ENCODE measurements around the gene TIMM17A.
A peak's percentile ranks its signal among the peaks of the same experiment; 100 is the strongest.
"Not testable (repeated sequence)": the region's sequence is repeated elsewhere in the genome, so short reads cannot be mapped to it uniquely, and the experiment has no call there.

The TIMM17A gene

GRCh38 chr1:201949491-201949890, 5.8 kb upstream of the TIMM17A start:
- no peak overlapping the region for H3K9ac ChIP-seq (ENCODE audit: low read depth in 1 of 2, low read length in 2 of 2)
- no peak overlapping the region for H3K27ac ChIP-seq (ENCODE audit: low read depth in 2 of 2, low read length in 2 of 2)
- H3K9me3 ChIP-seq (ENCODE audit: control insufficient read depth in 2 of 2, low read length in 2 of 2), result no peaks in the 10 kb centered on the region

DNA sequence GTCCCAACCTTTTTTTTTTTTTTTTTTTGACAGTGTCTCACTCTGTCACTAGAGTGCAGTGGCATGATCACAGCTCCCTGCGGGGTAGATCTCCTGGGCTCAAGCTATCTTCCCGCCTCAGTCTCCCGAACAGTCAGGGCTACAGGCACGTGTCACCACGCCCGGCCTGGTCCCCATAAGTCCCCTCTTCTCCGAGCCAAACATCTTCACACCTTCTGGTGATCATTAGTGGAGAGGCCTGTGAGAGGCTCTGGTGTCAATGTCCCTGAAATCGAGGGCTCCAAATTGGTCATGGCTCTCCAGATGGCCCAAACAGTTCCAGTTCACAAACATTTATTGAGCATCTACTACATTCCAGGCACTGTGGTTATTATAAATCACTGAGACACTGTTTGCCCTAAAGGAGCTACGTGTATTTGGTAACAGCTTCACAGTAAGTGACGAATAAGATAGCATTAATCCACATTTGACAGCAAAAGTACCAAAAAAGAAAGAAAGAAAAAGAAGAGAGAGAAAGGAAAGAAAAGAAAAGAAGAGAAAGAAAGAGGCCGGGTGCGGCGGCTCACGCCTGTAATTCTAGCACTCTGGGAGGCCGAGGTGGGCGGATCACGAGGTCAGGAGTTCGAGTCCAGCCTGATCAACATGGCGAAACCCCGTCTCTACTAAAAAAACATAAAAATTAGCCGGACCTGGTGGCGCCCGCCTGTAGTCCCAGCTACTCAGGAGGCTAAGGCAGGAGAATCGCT, 867 bp upstream of the TIMM17A start:
- Histone ChIP-seq H3K9me3 (ENCODE audit: control insufficient read depth in 2 of 2, low read length in 2 of 2) (no peaks in the 10 kb centered on the region), H3K4me3 (ENCODE audit: low read length in 2 of 2) (peak overlapping the region; percentile 87 to 99), H3K36me3 (ENCODE audit: control insufficient read depth in 2 of 2, insufficient read depth in 2 of 2, low read length in 2 of 2) (peaks cover 12 to 16% of the 10 kb centered on the region in 2 donors), H3K27ac (ENCODE audit: low read depth in 2 of 2, low read length in 2 of 2) (peak overlapping the region; percentile 85 to 89), H3K4me1 (ENCODE audit: control insufficient read depth in 2 of 2, insufficient read depth in 2 of 2, low read length in 2 of 2) (peaks cover 6 to 7% of the 10 kb centered on the region in 2 donors), H3K27me3 (ENCODE audit: control insufficient read depth in 2 of 2, insufficient read depth in 2 of 2, low read length in 2 of 2) (no peaks in the 10 kb centered on the region), H3K9ac (ENCODE audit: low read depth in 1 of 2, low read length in 2 of 2) (peak overlapping the region in 1 of 2 donors; percentile 92)

More at GRCh38 chr1:201949491-201949890, 5.8 kb upstream of the TIMM17A start:
- Histone ChIP-seq H3K36me3 (ENCODE audit: control insufficient read depth in 2 of 2, insufficient read depth in 2 of 2, low read length in 2 of 2) (no peaks in the 10 kb centered on the region), H3K27me3 (ENCODE audit: control insufficient read depth in 2 of 2, insufficient read depth in 2 of 2, low read length in 2 of 2) (peaks cover 15 to 24% of the 10 kb centered on the region in 2 donors), H3K4me3 (ENCODE audit: low read length in 2 of 2) (no peak overlapping the region), H3K4me1 (ENCODE audit: control insufficient read depth in 2 of 2, insufficient read depth in 2 of 2, low read length in 2 of 2) (peaks cover 0 to 3% of the 10 kb centered on the region in 2 donors)

DNA sequence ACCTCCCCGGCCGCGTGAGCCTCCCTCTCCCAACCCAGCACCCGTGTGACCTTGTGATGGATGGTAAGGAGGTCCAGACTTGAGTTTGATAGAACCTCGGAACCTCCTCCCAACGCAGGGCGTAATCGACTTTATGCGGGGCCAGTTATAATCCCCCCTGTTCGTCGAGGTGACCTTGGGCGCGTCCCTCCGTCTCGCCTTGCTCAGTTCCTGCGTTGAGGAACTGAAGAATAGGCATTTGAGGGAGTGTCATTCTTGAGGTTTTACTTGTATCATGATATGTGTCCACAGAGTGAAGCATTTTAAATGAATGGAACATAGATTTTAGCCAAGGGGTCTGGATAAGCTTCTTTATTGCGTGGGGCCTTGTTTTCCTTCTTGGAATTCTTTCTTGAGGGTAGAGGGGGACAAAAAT, 433 bp downstream of the TIMM17A start:
- Histone ChIP-seq H3K9me3 (ENCODE audit: control insufficient read depth in 2 of 2, low read length in 2 of 2) (no peaks in the 10 kb centered on the region), H3K36me3 (ENCODE audit: control insufficient read depth in 2 of 2, insufficient read depth in 2 of 2, low read length in 2 of 2) (peaks cover 12 to 23% of the 10 kb centered on the region in 2 donors), H3K9ac (ENCODE audit: low read depth in 1 of 2, low read length in 2 of 2) (peak overlapping the region; percentile 92 to 99), H3K4me1 (ENCODE audit: control insufficient read depth in 2 of 2, insufficient read depth in 2 of 2, low read length in 2 of 2) (peaks cover 6 to 7% of the 10 kb centered on the region in 2 donors), H3K27me3 (ENCODE audit: control insufficient read depth in 2 of 2, insufficient read depth in 2 of 2, low read length in 2 of 2) (no peaks in the 10 kb centered on the region), H3K4me3 (ENCODE audit: low read length in 2 of 2) (peak overlapping the region; percentile 87 to 99), H3K27ac (ENCODE audit: low read depth in 2 of 2, low read length in 2 of 2) (peak overlapping the region; percentile 85 to 89)

- Histone ChIP-seq H3K27me3 (ENCODE audit: control insufficient read depth in 2 of 2, insufficient read depth in 2 of 2, low read length in 2 of 2) (no peaks in the 10 kb centered on the region), H3K9me3 (ENCODE audit: control insufficient read depth in 2 of 2, low read length in 2 of 2) (no peaks in the 10 kb centered on the region), H3K36me3 (ENCODE audit: control insufficient read depth in 2 of 2, insufficient read depth in 2 of 2, low read length in 2 of 2) (peaks cover 21 to 42% of the 10 kb centered on the region in 2 donors), H3K27ac (ENCODE audit: low read depth in 2 of 2, low read length in 2 of 2) (no peak overlapping the region), H3K4me3 (ENCODE audit: low read length in 2 of 2) (no peak overlapping the region), H3K4me1 (ENCODE audit: control insufficient read depth in 2 of 2, insufficient read depth in 2 of 2, low read length in 2 of 2) (peaks cover 6 to 7% of the 10 kb centered on the region in 2 donors), H3K9ac (ENCODE audit: low read depth in 1 of 2, low read length in 2 of 2) (no peak overlapping the region)
Observed at GRCh38 chr1:201958348-201958747, 3.0 kb downstream of the TIMM17A start.

DNA sequence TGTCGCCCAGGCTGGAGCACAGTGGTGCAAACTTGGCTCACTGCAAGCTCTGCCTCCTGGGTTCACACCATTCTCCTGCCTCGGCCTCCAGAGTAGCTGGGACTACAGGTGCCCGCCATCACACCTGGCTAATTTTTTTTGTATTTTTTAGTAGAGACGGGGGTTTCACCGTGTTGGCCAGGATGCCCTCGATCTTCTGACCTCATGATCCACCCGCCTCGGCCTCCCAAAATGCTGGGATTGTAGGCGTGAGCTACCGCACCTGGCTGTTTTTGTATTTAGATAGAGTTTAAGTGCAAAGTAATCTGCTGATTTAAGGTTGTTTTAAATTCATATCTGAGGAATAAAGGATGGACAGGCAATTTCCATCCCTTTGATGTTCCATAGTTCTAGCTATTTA, 7.1 kb downstream of the TIMM17A start:
- not testable (repeated sequence) for H3K9ac ChIP-seq (ENCODE audit: low read depth in 1 of 2, low read length in 2 of 2); H3K27me3 ChIP-seq (ENCODE audit: control insufficient read depth in 2 of 2, insufficient read depth in 2 of 2, low read length in 2 of 2); H3K9me3 ChIP-seq (ENCODE audit: control insufficient read depth in 2 of 2, low read length in 2 of 2); H3K4me1 ChIP-seq (ENCODE audit: control insufficient read depth in 2 of 2, insufficient read depth in 2 of 2, low read length in 2 of 2); H3K4me3 ChIP-seq (ENCODE audit: low read length in 2 of 2); H3K27ac ChIP-seq (ENCODE audit: low read depth in 2 of 2, low read length in 2 of 2)
- peaks cover 45 to 63% of the 10 kb centered on the region in 2 donors for H3K36me3 ChIP-seq (ENCODE audit: control insufficient read depth in 2 of 2, insufficient read depth in 2 of 2, low read length in 2 of 2)

DNA sequence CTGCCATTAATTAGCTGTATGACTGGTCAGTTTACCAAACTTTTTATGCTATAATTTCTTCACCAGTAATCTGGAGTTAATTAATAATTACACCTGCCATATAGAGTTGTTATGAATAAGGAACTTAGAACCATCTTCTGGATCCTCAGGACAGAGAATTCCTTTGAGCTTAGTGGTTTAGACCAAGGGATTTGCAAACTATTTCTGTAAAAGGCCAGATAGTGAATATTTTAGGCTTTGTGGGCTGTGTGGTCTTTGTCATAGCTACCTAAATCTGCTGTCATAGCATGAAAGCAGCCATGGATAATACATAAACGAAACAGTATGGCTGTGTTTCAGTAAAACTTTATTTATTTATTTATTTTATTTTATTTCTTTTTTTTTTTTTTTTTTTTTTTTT, 9.0 kb downstream of the TIMM17A start:
- H3K36me3 ChIP-seq (ENCODE audit: control insufficient read depth in 2 of 2, insufficient read depth in 2 of 2, low read length in 2 of 2), result peaks cover 47 to 62% of the 10 kb centered on the region in 2 donors
- no peak overlapping the region for H3K4me3 ChIP-seq (ENCODE audit: low read length in 2 of 2)
- H3K9me3 ChIP-seq (ENCODE audit: control insufficient read depth in 2 of 2, low read length in 2 of 2), result no peaks in the 10 kb centered on the region
- no peak overlapping the region for H3K9ac ChIP-seq (ENCODE audit: low read depth in 1 of 2, low read length in 2 of 2)
- no peaks in the 10 kb centered on the region for H3K4me1 ChIP-seq (ENCODE audit: control insufficient read depth in 2 of 2, insufficient read depth in 2 of 2, low read length in 2 of 2)
- no peak overlapping the region for H3K27ac ChIP-seq (ENCODE audit: low read depth in 2 of 2, low read length in 2 of 2)
- H3K27me3 ChIP-seq (ENCODE audit: control insufficient read depth in 2 of 2, insufficient read depth in 2 of 2, low read length in 2 of 2), result no peaks in the 10 kb centered on the region

DNA sequence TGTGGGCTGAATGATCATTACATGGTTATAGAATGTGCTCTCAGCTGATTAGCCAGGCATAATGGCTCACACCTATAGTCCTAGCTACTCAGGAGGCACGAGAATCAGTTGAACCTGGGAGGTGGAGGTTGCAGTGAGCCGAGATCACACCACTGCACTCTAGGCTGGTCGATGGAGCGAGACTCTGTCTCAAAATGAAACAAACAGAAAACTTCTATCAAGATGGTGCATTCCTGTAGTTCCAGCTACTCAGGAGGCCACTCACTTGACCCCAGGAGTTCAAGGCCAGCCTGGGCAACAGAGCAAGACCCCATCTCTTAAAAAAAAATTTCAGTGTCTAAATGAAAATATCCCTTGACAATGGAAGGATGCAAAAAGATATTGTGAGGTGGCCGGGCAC, 10.9 kb downstream of the TIMM17A start:
- H3K36me3 ChIP-seq (ENCODE audit: control insufficient read depth in 2 of 2, insufficient read depth in 2 of 2, low read length in 2 of 2), result peaks cover 65 to 66% of the 10 kb centered on the region in 2 donors

DNA sequence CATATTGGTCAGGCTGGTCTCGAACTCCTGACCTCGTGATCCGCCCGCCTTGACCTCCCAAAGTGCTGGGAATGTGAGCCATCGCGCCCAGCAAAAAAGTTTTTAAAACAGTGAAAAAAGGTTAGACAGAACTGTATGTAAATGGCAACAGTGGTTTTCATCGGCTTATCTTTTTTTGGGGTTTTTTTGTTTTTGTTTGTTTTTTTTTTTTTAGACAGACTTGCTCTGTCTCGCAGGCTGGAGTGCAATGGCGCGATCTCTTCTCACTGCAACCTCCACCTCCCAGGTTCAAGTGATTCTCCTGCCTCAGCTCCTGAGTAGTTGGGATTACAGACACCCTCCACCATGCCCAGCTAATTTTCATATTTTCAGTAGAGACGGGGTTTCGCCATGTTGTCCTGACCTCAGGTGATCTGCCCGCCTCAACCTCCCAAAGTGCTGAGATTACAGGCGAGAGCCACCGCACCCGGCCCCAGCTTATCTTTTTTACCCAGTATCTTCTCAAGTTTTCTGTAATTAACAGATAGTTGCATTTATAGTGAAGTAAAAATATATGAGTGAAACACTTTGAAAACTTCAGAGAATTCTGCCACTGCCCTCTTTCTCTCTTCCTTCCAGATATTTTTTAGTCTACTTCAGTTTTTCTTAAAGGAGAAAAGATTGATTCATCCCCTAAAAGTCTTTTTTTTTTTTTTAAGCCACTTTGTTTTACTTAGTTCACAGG, 13.1 kb downstream of the TIMM17A start:
- H3K9me3 ChIP-seq (ENCODE audit: control insufficient read depth in 2 of 2, low read length in 2 of 2), result no peaks in the 10 kb centered on the region
- H3K4me1 ChIP-seq (ENCODE audit: control insufficient read depth in 2 of 2, insufficient read depth in 2 of 2, low read length in 2 of 2), result no peaks in the 10 kb centered on the region
- no peak overlapping the region for H3K9ac ChIP-seq (ENCODE audit: low read depth in 1 of 2, low read length in 2 of 2)
- H3K36me3 ChIP-seq (ENCODE audit: control insufficient read depth in 2 of 2, insufficient read depth in 2 of 2, low read length in 2 of 2), result peaks cover 50 to 56% of the 10 kb centered on the region in 2 donors
- H3K4me3 ChIP-seq (ENCODE audit: low read length in 2 of 2), result no peak overlapping the region
- no peaks in the 10 kb centered on the region for H3K27me3 ChIP-seq (ENCODE audit: control insufficient read depth in 2 of 2, insufficient read depth in 2 of 2, low read length in 2 of 2)
- no peak overlapping the region for H3K27ac ChIP-seq (ENCODE audit: low read depth in 2 of 2, low read length in 2 of 2)

More for the DNA sequence above, 10.9 kb downstream of the TIMM17A start:
- Histone ChIP-seq H3K9ac (ENCODE audit: low read depth in 1 of 2, low read length in 2 of 2) (no peak overlapping the region), H3K9me3 (ENCODE audit: control insufficient read depth in 2 of 2, low read length in 2 of 2) (no peaks in the 10 kb centered on the region), H3K27me3 (ENCODE audit: control insufficient read depth in 2 of 2, insufficient read depth in 2 of 2, low read length in 2 of 2) (no peaks in the 10 kb centered on the region), H3K4me3 (ENCODE audit: low read length in 2 of 2) (no peak overlapping the region), H3K4me1 (ENCODE audit: control insufficient read depth in 2 of 2, insufficient read depth in 2 of 2, low read length in 2 of 2) (no peaks in the 10 kb centered on the region), H3K27ac (ENCODE audit: low read depth in 2 of 2, low read length in 2 of 2) (no peak overlapping the region)

- no peak overlapping the region for H3K4me3 ChIP-seq (ENCODE audit: low read length in 2 of 2)
- H3K27ac ChIP-seq (ENCODE audit: low read depth in 2 of 2, low read length in 2 of 2), result no peak overlapping the region
- H3K27me3 ChIP-seq (ENCODE audit: control insufficient read depth in 2 of 2, insufficient read depth in 2 of 2, low read length in 2 of 2), result no peaks in the 10 kb centered on the region
- no peak overlapping the region for H3K9ac ChIP-seq (ENCODE audit: low read depth in 1 of 2, low read length in 2 of 2)
- no peaks in the 10 kb centered on the region for H3K4me1 ChIP-seq (ENCODE audit: control insufficient read depth in 2 of 2, insufficient read depth in 2 of 2, low read length in 2 of 2)
- H3K9me3 ChIP-seq (ENCODE audit: control insufficient read depth in 2 of 2, low read length in 2 of 2), result no peaks in the 10 kb centered on the region
- peaks cover 36 to 40% of the 10 kb centered on the region in 2 donors for H3K36me3 ChIP-seq (ENCODE audit: control insufficient read depth in 2 of 2, insufficient read depth in 2 of 2, low read length in 2 of 2)
Observed at GRCh38 chr1:201970334-201971159, 15.2 kb downstream of the TIMM17A start.
